A375 (cell line): Measurements from ENCODE around the gene STX1B. TPM values are rescaled to one million over a fixed set of nuclear protein-coding genes. Genes with fewer than 3 reads are reported as not detected.

ENCODE experiments used
- small RNA-seq: library from RNA; depleted of rRNA; stranded (forward); fragments of <200 nt; gene quantifications from one replicate; pipeline ENCODE3, GENCODE V24; 2014
- total RNA-seq: library from RNA; depleted of rRNA; stranded (reverse); fragments of >200 nt; shearing (Covaris generic); gene quantifications from 2 replicates; pipeline ENCODE4 v1.2.3, GENCODE V29; 2014; rRNA removed

The STX1B gene
- 0.98 TPM in 1 of 2 replicates, not detected in the other for total RNA-seq

GRCh38 chr16:31010585-31011325 lies at the start of gene STX1B:
STX1B (minus strand) TSS chr16:31010638; CDS start chr16:31010396, 242 bp downstream.

GRCh38 chr16:31032736-31033708 lies 22.6 kb upstream of the STX1B start, which contains the start of gene STX4:
STX4 (plus strand) TSS chr16:31033558; CDS start chr16:31033806, 248 bp downstream.

GRCh38 chr16:30984669-30985400 lies 25.6 kb downstream of the STX1B start, which contains the start of gene HSD3B7:
HSD3B7 (plus strand) TSS chr16:30985207; CDS start chr16:30985659, 452 bp downstream.

GRCh38 chr16:30957456-30958174 lies 52.8 kb downstream of the STX1B start, which contains the start of gene SETD1A:
SETD1A (plus strand) TSS chr16:30957754; CDS start chr16:30958732, 978 bp downstream.

GRCh38 chr16:30948667-30949649 lies 61.5 kb downstream of the STX1B start, which contains the start of gene ORAI3:
ORAI3 (plus strand) TSS chr16:30949068; CDS start chr16:30949290, 222 bp downstream.

Small RNA genes lying within 50 kb of the gene (small RNA-seq; reads per million reads assigned to genes)
- gene AC135048.1: not detected

Other genes starting within 250 kb of the STX1B start
- gene CFAP119, start 248.6 kb downstream of the STX1B start, total RNA-seq: 21.3 and 29.5 TPM in 2 replicates
- 110 and 121 TPM in 2 replicates for gene RNF40, start 248.3 kb downstream of the STX1B start, total RNA-seq
- gene ZNF629, start 223.4 kb downstream of the STX1B start, total RNA-seq: 9.7 and 10.2 TPM in 2 replicates
- gene BCL7C, start 116.6 kb downstream of the STX1B start, total RNA-seq: 57.4 and 71.4 TPM in 2 replicates
- gene CTF1, start 114.0 kb downstream of the STX1B start, total RNA-seq: not detected in 2 replicates
- 32.0 and 35.8 TPM in 2 replicates for gene FBXL19, start 87.1 kb downstream of the STX1B start, total RNA-seq
- gene ORAI3, start 61.6 kb downstream of the STX1B start, total RNA-seq: 19.8 and 21.6 TPM in 2 replicates
- gene SETD1A, start 52.9 kb downstream of the STX1B start, total RNA-seq: 9.8 and 12.9 TPM in 2 replicates
- gene HSD3B7, start 25.4 kb downstream of the STX1B start, total RNA-seq: 2.2 and 2.4 TPM in 2 replicates
- 23.6 and 25.5 TPM in 2 replicates for gene STX4, start 22.9 kb upstream of the STX1B start, total RNA-seq
- gene ZNF668, start 63.6 kb upstream of the STX1B start, total RNA-seq: 18.1 and 22.6 TPM in 2 replicates
- gene ZNF646, start 63.8 kb upstream of the STX1B start, total RNA-seq: 18.1 and 18.4 TPM in 2 replicates
- 3.6 and 6.6 TPM in 2 replicates for gene PRSS53, start 78.3 kb upstream of the STX1B start, total RNA-seq
- gene VKORC1, start 84.2 kb upstream of the STX1B start, total RNA-seq: 141 and 193 TPM in 2 replicates
- 39.1 and 49.7 TPM in 2 replicates for gene BCKDK, start 97.7 kb upstream of the STX1B start, total RNA-seq
- gene KAT8, start 107.0 kb upstream of the STX1B start, total RNA-seq: 40.7 and 59.5 TPM in 2 replicates
- gene PRSS8, start 125.1 kb upstream of the STX1B start, total RNA-seq: not detected in 2 replicates
- gene PRSS36, start 139.4 kb upstream of the STX1B start, total RNA-seq: 0.98 TPM in 1 of 2 replicates, not detected in the other
- 62.7 and 76.7 TPM in 2 replicates for gene FUS, start 169.5 kb upstream of the STX1B start, total RNA-seq
- not detected in 2 replicates for gene PYCARD, start 192.1 kb upstream of the STX1B start, total RNA-seq
- not detected in 2 replicates for gene TRIM72, start 203.5 kb upstream of the STX1B start, total RNA-seq
- not detected in 2 replicates for gene PYDC1, start 206.5 kb upstream of the STX1B start, total RNA-seq
- gene ITGAM, start 249.3 kb upstream of the STX1B start, total RNA-seq: 0.37 TPM in 1 of 2 replicates, not detected in the other